T-helper 1 cell (primary cell): ENCODE data around the gene CAMSAP2.

Experiments used
- DNase-seq, 5 donors: peaks; one replicate each; pipeline ENCODE4 v3.0.0-alpha.2; 2012 to 2020
- total RNA-seq, 4 donors: gene quantifications; one replicate each; lab custom pipeline; 2026; lab: John Stamatoyannopoulos, UW

The CAMSAP2 gene
- total RNA-seq: 4.3 to 14.4 (median 10.0) reads per million in 4 donors

DNA sequence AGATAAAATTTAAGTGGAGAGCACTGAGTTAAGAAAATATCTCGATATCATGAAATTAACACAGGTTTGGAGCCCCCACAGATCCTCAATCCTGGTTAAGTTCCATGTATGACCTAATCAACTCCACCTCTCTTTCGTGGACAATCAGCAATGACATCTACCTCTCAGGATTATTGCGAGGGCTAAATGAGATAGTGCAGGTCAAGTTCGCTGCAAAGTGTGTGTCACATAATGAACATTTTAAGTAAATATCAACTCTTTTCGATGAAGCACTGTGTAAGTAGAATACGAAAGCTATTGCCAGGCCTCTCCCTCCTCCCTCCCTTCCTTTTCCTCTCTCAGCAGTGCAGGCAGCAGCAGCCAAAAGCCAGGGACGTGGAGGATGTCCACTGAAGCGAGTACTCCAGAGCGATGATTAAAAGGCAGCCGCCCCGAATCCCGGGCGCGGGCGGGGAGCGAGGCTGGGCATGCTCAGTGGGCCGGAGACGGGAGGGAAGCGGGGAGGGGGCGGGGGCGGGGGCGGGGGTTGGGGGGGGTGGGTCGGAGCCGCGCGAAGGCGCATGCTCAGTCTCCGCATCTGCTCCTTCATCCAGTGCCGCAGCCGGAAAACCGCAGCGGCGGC, at the start of gene CAMSAP2:
Gene CAMSAP2, plus strand, starts transcription at position 567 of the 622 bp plus-strand sequence. CDS start 935 bp downstream, outside the sequence.
- peak in 3 of 5 donors; percentile 45 to 59 (median 53) for DNase-seq

DNA sequence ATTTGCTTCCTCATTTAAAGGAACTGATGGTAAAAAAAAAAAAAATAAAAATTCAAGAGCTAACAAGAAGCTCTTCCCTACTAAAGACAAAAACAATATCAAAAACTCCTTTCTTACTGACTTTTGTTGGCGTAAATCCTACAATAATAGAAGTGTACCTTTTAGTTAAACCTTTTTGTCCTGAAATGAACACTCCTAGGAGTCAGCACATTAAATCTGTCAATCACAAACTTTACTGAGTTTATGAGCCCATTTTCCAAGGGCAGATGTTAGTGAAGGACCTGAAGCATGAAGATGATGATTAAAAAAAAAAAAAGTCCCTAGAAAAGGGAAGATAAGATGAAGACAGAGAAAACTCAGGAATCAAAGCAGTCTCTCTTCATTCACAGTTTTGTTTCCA, 46.4 kb upstream of the CAMSAP2 start:
- DNase-seq: no peak

DNA sequence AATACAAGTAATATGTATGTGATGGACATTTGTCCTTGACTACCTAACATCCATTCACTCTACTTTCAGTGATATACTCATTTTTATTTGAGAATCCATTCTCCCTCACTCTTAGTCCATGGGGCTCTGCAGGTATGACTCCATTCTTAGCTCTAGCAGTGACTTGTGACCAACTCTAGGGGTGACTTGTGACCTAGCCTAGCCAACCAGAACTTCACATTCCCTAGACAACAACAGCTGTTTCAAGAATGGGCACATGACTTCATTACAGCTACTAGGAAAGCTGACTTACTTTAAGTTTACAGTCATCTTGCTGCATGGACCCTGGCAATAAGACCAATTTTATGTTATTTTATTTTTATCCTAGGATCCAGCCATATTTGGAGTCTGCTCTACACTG, 45.4 kb upstream of the CAMSAP2 start:
- DNase-seq: no peak

- DNase-seq: no peak
These were observed 44.0 kb upstream of the CAMSAP2 start for GRCh38 chr1:200694738-200695137.

GRCh38 chr1:200699871-200700270, 38.8 kb upstream of the CAMSAP2 start:
- peak in 1 of 5 donors; percentile 8 for DNase-seq

DNA sequence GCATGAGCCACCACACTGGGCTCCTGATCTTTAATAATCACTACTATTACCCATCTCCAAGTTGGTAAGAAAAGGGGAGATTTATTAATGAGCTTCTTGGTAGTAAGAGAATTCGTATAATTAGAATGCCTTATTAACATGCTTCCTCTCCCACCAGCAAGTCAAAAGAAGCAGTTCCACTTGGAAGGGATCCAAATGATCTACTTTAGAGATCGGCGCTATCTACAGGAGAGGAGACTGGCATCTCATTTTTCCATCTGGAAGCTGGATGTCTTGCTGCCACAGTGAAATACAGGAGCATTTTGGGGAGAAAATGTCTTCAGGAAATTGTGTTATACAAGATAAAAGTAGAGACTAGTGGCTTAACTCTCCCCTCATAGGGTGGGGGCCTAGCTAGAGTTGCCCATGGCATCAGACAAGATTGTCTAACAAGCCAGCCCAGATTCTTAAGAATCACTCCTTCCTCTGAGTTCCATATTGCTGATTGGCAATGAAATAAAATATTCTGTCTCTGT, 33.6 kb upstream of the CAMSAP2 start:
- no peak for DNase-seq

DNA sequence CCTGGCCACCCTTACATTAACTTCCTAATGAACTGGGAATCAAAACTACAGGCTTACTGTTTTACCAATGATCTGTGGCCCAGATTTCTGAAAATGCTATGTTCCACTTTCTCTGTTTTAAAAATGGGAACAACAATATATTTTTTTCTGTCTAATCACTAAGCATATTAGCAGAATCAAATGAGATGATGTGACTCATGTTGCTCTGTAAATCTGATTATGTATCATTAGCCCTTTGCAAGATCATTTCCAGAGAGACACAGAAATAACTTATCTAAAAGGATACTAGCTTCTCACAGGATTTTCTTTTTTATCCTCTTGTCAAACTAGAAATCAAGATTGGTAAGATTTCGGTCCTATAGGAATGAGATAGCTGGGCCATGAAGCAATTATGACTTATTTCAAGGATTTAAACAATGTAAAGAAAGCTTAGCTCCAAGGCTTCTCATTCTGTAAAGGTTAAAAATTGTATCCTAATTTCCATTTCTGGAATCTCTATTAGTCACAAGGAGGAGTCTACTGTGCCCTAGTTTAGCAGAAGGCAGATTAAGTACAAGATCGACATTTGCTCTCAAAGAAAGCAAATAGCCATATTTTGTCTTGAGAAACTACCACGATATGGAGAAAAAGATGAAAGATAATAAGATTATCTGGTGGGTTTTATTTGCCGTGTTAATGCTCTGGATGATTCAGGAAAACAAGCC, 32.4 kb upstream of the CAMSAP2 start:
- DNase-seq: no peak

DNA sequence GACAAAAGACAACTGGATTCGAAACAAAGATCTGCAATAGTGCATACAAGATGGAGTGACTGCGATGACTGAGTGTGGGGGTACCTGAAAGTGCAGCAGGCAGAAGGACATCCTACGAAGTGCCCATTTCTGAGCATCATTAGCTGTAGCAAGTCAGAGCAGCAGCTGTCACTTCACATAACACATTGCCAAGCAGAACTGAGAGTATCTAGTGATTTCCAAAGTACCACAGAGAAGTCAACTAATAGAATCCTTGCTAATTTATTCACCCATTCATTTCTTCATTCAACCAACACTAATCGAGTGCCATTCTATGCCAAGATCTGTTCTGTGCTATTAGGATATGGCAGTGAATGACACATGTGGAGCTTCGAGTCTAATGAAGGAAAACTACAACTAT, 31.6 kb upstream of the CAMSAP2 start:
- no peak for DNase-seq

- DNase-seq: no peak
These were observed 30.5 kb upstream of the CAMSAP2 start for GRCh38 chr1:200708161-200708560.

DNA sequence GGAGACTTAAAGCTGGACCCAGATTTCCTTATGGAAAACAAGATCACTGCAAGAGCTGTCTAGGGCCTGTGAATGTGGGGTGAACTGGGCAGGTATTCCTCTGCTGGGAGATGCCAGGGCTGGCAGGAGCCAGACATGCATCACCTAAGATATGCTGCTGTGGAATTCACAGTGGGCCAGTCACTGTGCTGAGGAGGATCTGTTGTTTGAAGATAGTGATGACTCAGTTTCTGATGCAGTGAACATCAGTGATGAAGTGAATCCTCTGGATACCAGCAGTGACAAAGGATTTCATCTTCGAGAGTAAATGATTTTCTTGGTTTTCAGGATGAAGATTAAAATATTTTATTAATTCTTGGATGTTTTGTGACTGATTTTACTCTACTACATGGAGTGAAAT, 29.9 kb upstream of the CAMSAP2 start:
- no peak for DNase-seq

GRCh38 chr1:200710166-200710565, 28.5 kb upstream of the CAMSAP2 start:
- no peak for DNase-seq

- no peak for DNase-seq
These were observed 24.0 kb upstream of the CAMSAP2 start for GRCh38 chr1:200714504-200715187.

DNA sequence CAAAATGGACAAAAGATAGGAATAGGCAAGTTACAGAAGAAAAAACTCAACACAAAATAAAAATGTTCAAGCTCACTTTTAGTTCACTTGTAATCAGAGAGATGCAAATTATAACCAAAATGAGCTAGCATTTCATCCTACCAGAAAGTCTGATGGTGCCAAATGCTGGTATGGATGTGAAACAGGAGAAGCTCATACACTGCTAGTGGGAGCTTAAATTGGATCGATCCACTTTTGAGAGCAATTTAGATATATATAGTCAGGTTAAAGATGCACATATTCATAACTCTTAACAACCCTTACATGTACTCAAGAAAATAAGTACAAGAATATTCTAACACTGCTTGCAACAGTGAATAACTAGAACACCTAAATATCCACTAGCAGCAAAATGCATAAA, 18.5 kb upstream of the CAMSAP2 start:
- no peak for DNase-seq

- no peak for DNase-seq
These were observed 14.6 kb upstream of the CAMSAP2 start for GRCh38 chr1:200724064-200724463.

GRCh38 chr1:200727257-200727656, 11.4 kb upstream of the CAMSAP2 start:
- DNase-seq: no peak

- DNase-seq: no peak
These were observed 8.8 kb upstream of the CAMSAP2 start for GRCh38 chr1:200729863-200730262.

DNA sequence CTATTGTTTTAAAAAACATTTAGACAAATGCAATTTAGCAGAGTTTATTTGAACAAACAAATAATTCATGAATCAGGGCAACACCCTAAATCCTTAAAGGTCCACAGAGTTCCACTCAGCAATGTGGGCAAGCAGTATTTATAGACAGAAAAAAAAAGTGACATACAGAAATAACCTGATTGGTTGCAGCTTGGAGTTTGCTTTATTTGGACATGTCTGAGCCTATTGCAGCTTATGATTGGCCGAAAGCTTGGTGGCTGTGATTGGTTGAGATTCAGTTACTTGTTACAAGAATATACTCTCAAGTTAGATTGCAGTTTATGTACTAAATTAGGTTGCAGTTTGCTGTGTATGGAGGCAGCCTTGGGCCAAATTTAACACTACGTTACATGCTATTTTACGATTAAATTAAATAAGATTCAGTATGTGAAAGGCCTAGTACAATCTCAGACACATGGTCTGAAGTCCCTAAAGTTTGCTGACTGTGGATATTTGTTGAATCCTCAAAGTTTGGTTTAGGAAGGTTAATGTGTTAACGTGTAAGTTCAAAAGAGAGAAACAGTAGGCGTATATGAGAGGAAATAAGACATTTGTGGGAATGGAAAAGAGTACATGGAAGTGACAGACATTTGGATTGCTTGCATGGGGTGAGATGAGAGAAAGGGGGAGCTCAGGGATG, 6.9 kb upstream of the CAMSAP2 start:
- DNase-seq: no peak

- DNase-seq: no peak
These were observed 6.3 kb upstream of the CAMSAP2 start for GRCh38 chr1:200732438-200732837.

DNA sequence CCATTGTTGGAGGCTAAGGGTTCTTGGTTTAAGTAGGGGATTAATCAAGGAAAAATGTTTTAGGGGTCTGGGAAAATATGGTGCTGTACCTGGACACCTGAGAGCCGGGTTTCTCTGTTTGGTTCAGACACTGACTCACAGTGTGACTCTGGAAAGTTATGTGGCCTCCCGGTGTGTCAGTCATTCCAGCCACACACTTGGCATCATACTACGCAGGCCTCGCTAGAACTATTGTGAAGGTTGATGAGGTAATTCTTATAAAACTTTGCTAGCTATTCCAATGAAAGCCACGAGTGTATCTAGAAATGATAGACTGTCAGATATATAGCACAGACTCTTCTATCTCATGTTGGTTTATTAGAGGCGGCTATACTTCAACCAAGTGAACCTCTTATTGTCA, 4.8 kb upstream of the CAMSAP2 start:
- no peak for DNase-seq

GRCh38 chr1:200737647-200738291, 924 bp upstream of the CAMSAP2 start:
- no peak for DNase-seq

GRCh38 chr1:200738949-200739651, 407 bp downstream of the CAMSAP2 start:
- DNase-seq: peak; percentile 15 to 68 (median 30)
